HepG2 (cell line): ENCODE measurements around the gene FNBP1L. TPM values are rescaled to one million over a fixed set of nuclear protein-coding genes. Genes with fewer than 3 reads are reported as not detected.
A peak's percentile ranks its signal among the peaks of the same experiment; 100 is the strongest.

Source experiments
- CBFB ChIP-seq: sonication (generic); formaldehyde crosslinking; IDR thresholded peaks from 2 replicates; pipeline ENCODE4 v1.4.0; 2020; ENCODE audit warnings: missing genetic modification reagents
- CEBPB ChIP-seq: IDR thresholded peaks from 2 replicates; pipeline ENCODE4 v1.6.1; 2011; ENCODE audit warnings: low read depth, low read length, improper control_type of control experiment, borderline replicate concordance
- HHEX ChIP-seq: IDR thresholded peaks from 2 replicates; pipeline ENCODE4 v1.6.1; 2016; ENCODE audit warnings: control low read depth
- JUNB ChIP-seq: sonication (generic); formaldehyde crosslinking; IDR thresholded peaks from 2 replicates; pipeline ENCODE4 v1.8.0; 2022; ENCODE audit warnings: missing genetic modification reagents, mild to moderate bottlenecking, borderline replicate concordance
- MED1 ChIP-seq: sonication (generic); formaldehyde crosslinking; IDR thresholded peaks from 2 replicates; pipeline ENCODE4 v1.4.0; 2020; ENCODE audit warnings: missing genetic modification reagents
- SNAPC2 ChIP-seq: sonication (generic); formaldehyde crosslinking; IDR thresholded peaks from 2 replicates; pipeline ENCODE4 v1.8.1; 2022; ENCODE audit warnings: mild to moderate bottlenecking, missing genetic modification reagents
- ZBTB1 ChIP-seq: sonication (generic); formaldehyde crosslinking; IDR thresholded peaks from 2 replicates; pipeline ENCODE4 v1.4.0; 2020; ENCODE audit warnings: missing genetic modification reagents, borderline replicate concordance
- ZNF12 ChIP-seq: sonication (generic); formaldehyde crosslinking; IDR thresholded peaks from 2 replicates; pipeline ENCODE4 v1.5.0; 2020; ENCODE audit warnings: missing genetic modification reagents
- ZNF335 ChIP-seq: sonication (generic); formaldehyde crosslinking; IDR thresholded peaks from 2 replicates; pipeline ENCODE4 v1.4.0; 2020; ENCODE audit warnings: missing genetic modification reagents
- polyA plus RNA-seq, 8 experiments: library from polyadenylated mRNA; depleted of rRNA in 3 of 8; stranded (reverse) in 7 of 8; unstranded in 1 of 8; fragments of >200 nt; fragmentation: Illumina TruSeq in 4 of 8; extraction: Trizol in 4 of 8; gene quantifications; 2 replicates each; pipeline versions ENCODE4 v1.2.1 to v1.2.3, GENCODE V29; 2011 to 2016; ENCODE audit warnings: low read depth in 4 of 8, missing spikeins in 1 of 8, mixed read lengths in 1 of 8; ENCODE audit not compliant: insufficient read depth in 1 of 8
- total RNA-seq, 5 experiments: library from RNA; depleted of rRNA; stranded (reverse); fragments of >200 nt; fragmentation: Illumina TruSeq; extraction: Trizol; gene quantifications; 2 replicates each; pipeline ENCODE4 v1.2.3, GENCODE V29; 2016; ENCODE audit warnings: low read depth in 1 of 5
- TF ChIP-seq, protein P1 (sequence below): sonication (generic); formaldehyde crosslinking; IDR thresholded peaks from 2 replicates; pipeline ENCODE4 v1.5.0; 2020; ENCODE audit warnings: mild to moderate bottlenecking, missing genetic modification reagents
- TF ChIP-seq, protein P2 (sequence below): IDR thresholded peaks from 2 replicates; pipeline ENCODE4 v1.6.1; 2016; ENCODE audit warnings: low read depth
- TF ChIP-seq, protein P3 (sequence below): sonication (generic); formaldehyde crosslinking; IDR thresholded peaks from 2 replicates; pipeline ENCODE4 v1.4.0; 2020; ENCODE audit warnings: missing genetic modification reagents, mild to moderate bottlenecking, borderline replicate concordance
- TF ChIP-seq, protein P4 (sequence below): sonication (generic); formaldehyde crosslinking; IDR thresholded peaks from 2 replicates; pipeline ENCODE4 v1.9.0; 2021; ENCODE audit warnings: missing genetic modification reagents, mild to moderate bottlenecking, borderline replicate concordance
- TF ChIP-seq, protein P5 (sequence below): sonication (generic); formaldehyde crosslinking; IDR thresholded peaks from 2 replicates; pipeline ENCODE4 v1.8.1; 2023; ENCODE audit warnings: mild to moderate bottlenecking, moderate library complexity, missing genetic modification reagents
- TF ChIP-seq, protein P6 (sequence below): sonication (generic); formaldehyde crosslinking; IDR thresholded peaks from 2 replicates; pipeline ENCODE4 v1.4.0; 2020; ENCODE audit warnings: missing genetic modification reagents, borderline replicate concordance

The FNBP1L gene
- total and polyA plus RNA-seq, 2 of the 13 experiments (the other 11 are each of a cell fraction or from before 2014, with no cell fraction given), result 24.1 to 27.1 TPM

DNA sequence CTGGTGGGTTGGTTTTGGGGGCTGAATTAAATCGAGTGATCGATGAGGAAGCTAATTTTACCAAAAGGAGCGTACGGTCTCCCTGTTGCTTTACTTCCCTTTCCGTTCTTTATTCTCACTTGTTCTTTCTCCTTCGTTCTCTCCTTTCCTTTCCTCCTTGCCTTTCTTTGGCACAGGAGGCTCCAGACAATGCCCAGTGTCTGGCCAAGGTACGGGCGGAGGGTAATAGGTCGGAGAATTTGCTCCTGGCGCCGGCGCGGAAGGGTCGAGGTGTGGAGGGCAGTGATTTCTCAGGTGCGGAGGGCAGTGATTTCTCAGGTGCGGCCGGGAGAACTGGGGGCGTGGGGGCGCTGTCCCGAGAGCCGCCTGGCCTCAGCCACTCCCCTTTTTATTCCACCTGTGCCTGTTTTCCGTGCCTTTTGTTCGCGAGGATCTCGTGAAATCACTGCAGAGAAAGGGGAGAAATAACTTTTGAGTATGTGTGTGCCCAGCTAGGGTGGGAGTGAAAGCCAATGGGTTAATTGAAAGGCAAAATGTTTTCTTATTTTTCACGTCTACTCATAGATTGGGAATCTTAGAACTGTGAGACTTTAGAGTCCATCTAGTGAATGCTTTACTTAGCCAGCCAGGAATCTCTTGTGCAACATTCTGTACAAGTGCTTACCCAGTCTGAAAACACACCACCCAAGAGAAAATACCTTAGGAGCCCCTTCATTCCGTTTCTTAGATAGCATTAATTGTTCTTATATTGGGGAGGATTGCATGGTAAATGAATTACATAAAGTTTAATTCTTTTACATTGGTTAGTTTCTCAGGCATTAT is 1.3 kb downstream of the FNBP1L start (continued):
- TF ChIP-seq CBFB (no peak), ZNF12 (CRISPR knock-in tag) (no peak), JUNB (CRISPR knock-in tag) (no peak), MED1 (CRISPR knock-in tag) (0 out of 2 replicates have a peak, but pooled peaks have one; percentile 8), ZBTB1 (no peak), SNAPC2 (no peak), HHEX (no peak), CEBPB (peak; percentile 82), ZNF335 (no peak)
- TF ChIP-seq, protein P1, sequence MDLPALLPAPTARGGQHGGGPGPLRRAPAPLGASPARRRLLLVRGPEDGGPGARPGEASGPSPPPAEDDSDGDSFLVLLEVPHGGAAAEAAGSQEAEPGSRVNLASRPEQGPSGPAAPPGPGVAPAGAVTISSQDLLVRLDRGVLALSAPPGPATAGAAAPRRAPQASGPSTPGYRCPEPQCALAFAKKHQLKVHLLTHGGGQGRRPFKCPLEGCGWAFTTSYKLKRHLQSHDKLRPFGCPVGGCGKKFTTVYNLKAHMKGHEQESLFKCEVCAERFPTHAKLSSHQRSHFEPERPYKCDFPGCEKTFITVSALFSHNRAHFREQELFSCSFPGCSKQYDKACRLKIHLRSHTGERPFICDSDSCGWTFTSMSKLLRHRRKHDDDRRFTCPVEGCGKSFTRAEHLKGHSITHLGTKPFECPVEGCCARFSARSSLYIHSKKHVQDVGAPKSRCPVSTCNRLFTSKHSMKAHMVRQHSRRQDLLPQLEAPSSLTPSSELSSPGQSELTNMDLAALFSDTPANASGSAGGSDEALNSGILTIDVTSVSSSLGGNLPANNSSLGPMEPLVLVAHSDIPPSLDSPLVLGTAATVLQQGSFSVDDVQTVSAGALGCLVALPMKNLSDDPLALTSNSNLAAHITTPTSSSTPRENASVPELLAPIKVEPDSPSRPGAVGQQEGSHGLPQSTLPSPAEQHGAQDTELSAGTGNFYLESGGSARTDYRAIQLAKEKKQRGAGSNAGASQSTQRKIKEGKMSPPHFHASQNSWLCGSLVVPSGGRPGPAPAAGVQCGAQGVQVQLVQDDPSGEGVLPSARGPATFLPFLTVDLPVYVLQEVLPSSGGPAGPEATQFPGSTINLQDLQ (CRISPR knock-in tag), result no peak
- TF ChIP-seq, protein P2, sequence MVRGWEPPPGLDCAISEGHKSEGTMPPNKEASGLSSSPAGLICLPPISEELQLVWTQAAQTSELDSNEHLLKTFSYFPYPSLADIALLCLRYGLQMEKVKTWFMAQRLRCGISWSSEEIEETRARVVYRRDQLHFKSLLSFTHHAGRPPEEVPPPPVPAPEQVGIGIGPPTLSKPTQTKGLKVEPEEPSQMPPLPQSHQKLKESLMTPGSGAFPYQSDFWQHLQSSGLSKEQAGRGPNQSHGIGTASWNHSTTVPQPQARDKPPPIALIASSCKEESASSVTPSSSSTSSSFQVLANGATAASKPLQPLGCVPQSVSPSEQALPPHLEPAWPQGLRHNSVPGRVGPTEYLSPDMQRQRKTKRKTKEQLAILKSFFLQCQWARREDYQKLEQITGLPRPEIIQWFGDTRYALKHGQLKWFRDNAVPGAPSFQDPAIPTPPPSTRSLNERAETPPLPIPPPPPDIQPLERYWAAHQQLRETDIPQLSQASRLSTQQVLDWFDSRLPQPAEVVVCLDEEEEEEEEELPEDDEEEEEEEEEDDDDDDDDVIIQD (CRISPR knock-in tag), result 0 out of 2 replicates have a peak, but pooled peaks have one; percentile 10
- TF ChIP-seq, protein P3, sequence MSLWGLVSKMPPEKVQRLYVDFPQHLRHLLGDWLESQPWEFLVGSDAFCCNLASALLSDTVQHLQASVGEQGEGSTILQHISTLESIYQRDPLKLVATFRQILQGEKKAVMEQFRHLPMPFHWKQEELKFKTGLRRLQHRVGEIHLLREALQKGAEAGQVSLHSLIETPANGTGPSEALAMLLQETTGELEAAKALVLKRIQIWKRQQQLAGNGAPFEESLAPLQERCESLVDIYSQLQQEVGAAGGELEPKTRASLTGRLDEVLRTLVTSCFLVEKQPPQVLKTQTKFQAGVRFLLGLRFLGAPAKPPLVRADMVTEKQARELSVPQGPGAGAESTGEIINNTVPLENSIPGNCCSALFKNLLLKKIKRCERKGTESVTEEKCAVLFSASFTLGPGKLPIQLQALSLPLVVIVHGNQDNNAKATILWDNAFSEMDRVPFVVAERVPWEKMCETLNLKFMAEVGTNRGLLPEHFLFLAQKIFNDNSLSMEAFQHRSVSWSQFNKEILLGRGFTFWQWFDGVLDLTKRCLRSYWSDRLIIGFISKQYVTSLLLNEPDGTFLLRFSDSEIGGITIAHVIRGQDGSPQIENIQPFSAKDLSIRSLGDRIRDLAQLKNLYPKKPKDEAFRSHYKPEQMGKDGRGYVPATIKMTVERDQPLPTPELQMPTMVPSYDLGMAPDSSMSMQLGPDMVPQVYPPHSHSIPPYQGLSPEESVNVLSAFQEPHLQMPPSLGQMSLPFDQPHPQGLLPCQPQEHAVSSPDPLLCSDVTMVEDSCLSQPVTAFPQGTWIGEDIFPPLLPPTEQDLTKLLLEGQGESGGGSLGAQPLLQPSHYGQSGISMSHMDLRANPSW, result no peak
- TF ChIP-seq, protein P4, sequence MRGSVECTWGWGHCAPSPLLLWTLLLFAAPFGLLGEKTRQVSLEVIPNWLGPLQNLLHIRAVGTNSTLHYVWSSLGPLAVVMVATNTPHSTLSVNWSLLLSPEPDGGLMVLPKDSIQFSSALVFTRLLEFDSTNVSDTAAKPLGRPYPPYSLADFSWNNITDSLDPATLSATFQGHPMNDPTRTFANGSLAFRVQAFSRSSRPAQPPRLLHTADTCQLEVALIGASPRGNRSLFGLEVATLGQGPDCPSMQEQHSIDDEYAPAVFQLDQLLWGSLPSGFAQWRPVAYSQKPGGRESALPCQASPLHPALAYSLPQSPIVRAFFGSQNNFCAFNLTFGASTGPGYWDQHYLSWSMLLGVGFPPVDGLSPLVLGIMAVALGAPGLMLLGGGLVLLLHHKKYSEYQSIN (CRISPR knock-in tag), result no peak
- TF ChIP-seq, protein P5, sequence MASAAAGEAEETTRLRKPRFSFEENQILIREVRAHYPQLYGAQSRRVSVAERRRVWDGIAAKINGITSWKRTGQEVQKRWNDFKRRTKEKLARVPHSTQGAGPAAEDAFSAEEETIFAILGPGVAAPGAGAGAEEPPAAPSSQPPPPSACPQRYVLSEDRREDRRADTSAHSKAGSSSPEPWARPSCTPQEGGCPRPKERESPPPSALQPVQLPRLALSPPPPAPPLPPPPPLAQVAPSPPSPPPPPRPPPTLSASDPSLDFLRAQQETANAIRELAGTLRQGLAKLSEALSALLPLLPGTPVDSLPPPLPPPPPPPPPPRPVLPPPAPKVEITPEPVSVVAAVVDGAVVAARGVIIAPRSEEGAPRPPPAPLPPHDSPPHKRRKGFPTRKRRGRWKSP (CRISPR knock-in tag), result no peak
- TF ChIP-seq, protein P6, sequence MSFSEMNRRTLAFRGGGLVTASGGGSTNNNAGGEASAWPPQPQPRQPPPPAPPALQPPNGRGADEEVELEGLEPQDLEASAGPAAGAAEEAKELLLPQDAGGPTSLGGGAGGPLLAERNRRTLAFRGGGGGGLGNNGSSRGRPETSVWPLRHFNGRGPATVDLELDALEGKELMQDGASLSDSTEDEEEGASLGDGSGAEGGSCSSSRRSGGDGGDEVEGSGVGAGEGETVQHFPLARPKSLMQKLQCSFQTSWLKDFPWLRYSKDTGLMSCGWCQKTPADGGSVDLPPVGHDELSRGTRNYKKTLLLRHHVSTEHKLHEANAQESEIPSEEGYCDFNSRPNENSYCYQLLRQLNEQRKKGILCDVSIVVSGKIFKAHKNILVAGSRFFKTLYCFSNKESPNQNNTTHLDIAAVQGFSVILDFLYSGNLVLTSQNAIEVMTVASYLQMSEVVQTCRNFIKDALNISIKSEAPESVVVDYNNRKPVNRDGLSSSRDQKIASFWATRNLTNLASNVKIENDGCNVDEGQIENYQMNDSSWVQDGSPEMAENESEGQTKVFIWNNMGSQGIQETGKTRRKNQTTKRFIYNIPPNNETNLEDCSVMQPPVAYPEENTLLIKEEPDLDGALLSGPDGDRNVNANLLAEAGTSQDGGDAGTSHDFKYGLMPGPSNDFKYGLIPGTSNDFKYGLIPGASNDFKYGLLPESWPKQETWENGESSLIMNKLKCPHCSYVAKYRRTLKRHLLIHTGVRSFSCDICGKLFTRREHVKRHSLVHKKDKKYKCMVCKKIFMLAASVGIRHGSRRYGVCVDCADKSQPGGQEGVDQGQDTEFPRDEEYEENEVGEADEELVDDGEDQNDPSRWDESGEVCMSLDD (CRISPR knock-in tag), result no peak
